Bronchial epithelial cell (primary cell): ENCODE measurements around the gene MYBBP1A. TPM values are rescaled to one million over a fixed set of nuclear protein-coding genes. Genes with fewer than 3 reads are reported as not detected.

ENCODE experiments used
- DNase-seq: peaks from one replicate; pipeline ENCODE4 v3.0.0-alpha.2; 2010; ENCODE audit warnings: low read depth
- FAIRE-seq: peaks from 2 replicates; lab custom pipeline; 2011; peaks lifted over from hg19 to GRCh38; lab: Jason Lieb, UNC
- H3K27me3 ChIP-seq: 2 replicates; pipeline ENCODE4 v1.5.1; 2011; ENCODE audit warnings: low read length; ENCODE audit not compliant: control insufficient read depth, insufficient read depth
- H3K36me3 ChIP-seq: 2 replicates; pipeline ENCODE4 v1.5.1; 2011; ENCODE audit warnings: low read length; ENCODE audit not compliant: control insufficient read depth, insufficient read depth
- H3K4me3 ChIP-seq: 2 replicates; pipeline ENCODE4 v1.5.1; 2011; ENCODE audit warnings: mild to moderate bottlenecking, low read depth, low read length, control low read depth
- CTCF ChIP-seq: IDR thresholded peaks from 2 replicates; pipeline ENCODE4 v1.5.1; 2011; ENCODE audit warnings: mild to moderate bottlenecking, moderate library complexity, low read length, control low read depth, inconsistent platforms; ENCODE audit not compliant: insufficient read depth, severe bottlenecking
- total RNA-seq: library from RNA; depleted of rRNA; stranded (reverse); fragments of >200 nt; gene quantifications from 2 replicates; pipeline ENCODE4 v1.2.1, GENCODE V29; 2014

Gene MYBBP1A
- total RNA-seq, 1 donor from 2014 or later: 60.6 TPM

- no peak for TF ChIP-seq CTCF
- H3K4me3 ChIP-seq: no peak overlapping the region
- peaks cover 1% of the 10 kb centered on the region for H3K27me3 ChIP-seq
- DNase-seq (no peak), FAIRE-seq (no peak)
- H3K36me3 ChIP-seq: no peaks in the 10 kb centered on the region
Observed at GRCh38 chr17:4577386-4577993, 22.3 kb upstream of the MYBBP1A start.

- no peak for TF ChIP-seq CTCF
- DNase-seq: no peak
- no peaks in the 10 kb centered on the region for H3K27me3 ChIP-seq
- no peaks in the 10 kb centered on the region for H3K36me3 ChIP-seq
- FAIRE-seq: no peak
- H3K4me3 ChIP-seq: no peak overlapping the region
Observed at GRCh38 chr17:4576729-4577322, 21.6 kb upstream of the MYBBP1A start.

- no peak for TF ChIP-seq CTCF
Observed at GRCh38 chr17:4576161-4576558, 21.0 kb upstream of the MYBBP1A start.

GRCh38 chr17:4574448-4575045 lies 19.4 kb upstream of the MYBBP1A start:
- no peaks in the 10 kb centered on the region for H3K27me3 ChIP-seq
- FAIRE-seq (no peak), DNase-seq (no peak)
- TF ChIP-seq CTCF: no peak
- no peaks in the 10 kb centered on the region for H3K36me3 ChIP-seq
- no peak overlapping the region for H3K4me3 ChIP-seq

More at GRCh38 chr17:4576161-4576558, 21.0 kb upstream of the MYBBP1A start:
- FAIRE-seq (no peak), DNase-seq (no peak)
- Histone ChIP-seq H3K36me3 (no peaks in the 10 kb centered on the region), H3K4me3 (no peak overlapping the region), H3K27me3 (no peaks in the 10 kb centered on the region)

- no peak for DNase-seq
- no peaks in the 10 kb centered on the region for H3K27me3 ChIP-seq
- FAIRE-seq: peak; percentile 36
- H3K4me3 ChIP-seq: no peak overlapping the region
- no peak for TF ChIP-seq CTCF
- H3K36me3 ChIP-seq: no peaks in the 10 kb centered on the region
Observed at GRCh38 chr17:4573669-4574068, 18.5 kb upstream of the MYBBP1A start.
